KMS-11 (cell line): ENCODE measurements around the gene CCRL2.

Source experiments
- H2AFZ ChIP-seq: fragments of 200-600 bp; sonication (generic); 2 replicates; pipeline ENCODE4 v1.6.1; 2016; ENCODE audit warnings: antibody characterized with exemption, mixed run types, low read depth
- H3K27ac ChIP-seq: fragments of 200-600 bp; sonication (generic); 2 replicates; pipeline ENCODE4 v1.6.1; 2016; ENCODE audit warnings: mild to moderate bottlenecking, mixed run types
- H3K27me3 ChIP-seq: fragments of 200-600 bp; sonication (generic); 2 replicates; pipeline ENCODE4 v1.6.1; 2017; ENCODE audit warnings: mild to moderate bottlenecking, low read depth, mixed run types, moderate library complexity; ENCODE audit not compliant: insufficient read depth
- H3K36me3 ChIP-seq: fragments of 200-600 bp; sonication (generic); 2 replicates; pipeline ENCODE4 v1.6.1; 2017; ENCODE audit warnings: mild to moderate bottlenecking, mixed run types; ENCODE audit not compliant: insufficient read depth
- H3K4me1 ChIP-seq: fragments of 200-600 bp; sonication (generic); 2 replicates; pipeline ENCODE4 v1.6.1; 2016; ENCODE audit warnings: mild to moderate bottlenecking, low read depth, mixed run types; ENCODE audit not compliant: poor library complexity, severe bottlenecking
- H3K4me2 ChIP-seq: fragments of 200-600 bp; sonication (generic); 2 replicates; pipeline ENCODE4 v1.7.0; 2016; ENCODE audit warnings: mild to moderate bottlenecking, mixed run types
- H3K4me3 ChIP-seq: fragments of 200-600 bp; sonication (generic); IDR thresholded peaks from 2 replicates; pipeline ENCODE4 v1.6.1; 2017; ENCODE audit warnings: low read depth, low read length, mixed read lengths; ENCODE audit not compliant: insufficient read depth
- H3K79me2 ChIP-seq: fragments of 200-600 bp; sonication (generic); 2 replicates; pipeline ENCODE4 v1.6.1; 2016; ENCODE audit warnings: low read depth, mixed run types; ENCODE audit not compliant: insufficient read depth
- H3K9ac ChIP-seq: fragments of 200-600 bp; sonication (generic); 2 replicates; pipeline ENCODE4 v1.6.1; 2016; ENCODE audit warnings: mild to moderate bottlenecking, mixed run types
- H4K20me1 ChIP-seq: fragments of 200-600 bp; sonication (generic); 2 replicates; pipeline ENCODE4 v1.6.1; 2016; ENCODE audit warnings: mild to moderate bottlenecking, mixed run types; ENCODE audit not compliant: insufficient read depth
- TF ChIP-seq, protein P1 (sequence below): fragments of 200-600 bp; sonication (generic); conservative IDR thresholded peaks from 2 replicates; pipeline ENCODE4 v1.6.1; 2017; ENCODE audit warnings: low read depth, mild to moderate bottlenecking, antibody characterized with exemption, low read length, moderate library complexity, mixed read lengths

The CCRL2 gene

DNA sequence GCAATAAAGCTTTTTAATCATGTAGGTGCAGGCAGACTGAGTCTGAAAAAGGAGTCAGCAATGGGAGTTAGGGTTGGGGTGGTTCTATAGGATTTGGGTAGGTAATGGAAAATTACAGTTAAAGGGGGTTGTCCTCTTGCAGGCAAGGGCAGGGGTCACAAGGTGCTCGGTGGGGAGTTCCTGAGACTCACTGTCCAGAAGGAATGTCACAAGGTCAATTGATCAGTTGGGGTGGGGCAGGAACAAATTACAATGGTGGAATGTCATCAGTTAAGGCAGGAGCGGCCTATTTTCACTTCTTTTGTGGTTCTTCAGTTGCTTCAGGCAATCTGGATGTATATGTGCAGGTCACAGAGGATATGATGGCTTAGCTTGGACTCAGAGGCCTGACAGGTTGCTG is 14.0 kb upstream of the CCRL2 start:
- Histone ChIP-seq H3K4me2 (peak overlapping the region; percentile 29; the same call in 1 of the 2 replicates), H4K20me1 (no peaks in the 10 kb centered on the region), H3K4me3 (no peak overlapping the region), H3K4me1 (peaks cover 15% of the 10 kb centered on the region), H3K9ac (no peak overlapping the region), H3K79me2 (no peaks in the 10 kb centered on the region), H2AFZ (no peak overlapping the region), H3K27ac (no peak overlapping the region), H3K36me3 (no peaks in the 10 kb centered on the region), H3K27me3 (no peaks in the 10 kb centered on the region)
- TF ChIP-seq, protein P1, sequence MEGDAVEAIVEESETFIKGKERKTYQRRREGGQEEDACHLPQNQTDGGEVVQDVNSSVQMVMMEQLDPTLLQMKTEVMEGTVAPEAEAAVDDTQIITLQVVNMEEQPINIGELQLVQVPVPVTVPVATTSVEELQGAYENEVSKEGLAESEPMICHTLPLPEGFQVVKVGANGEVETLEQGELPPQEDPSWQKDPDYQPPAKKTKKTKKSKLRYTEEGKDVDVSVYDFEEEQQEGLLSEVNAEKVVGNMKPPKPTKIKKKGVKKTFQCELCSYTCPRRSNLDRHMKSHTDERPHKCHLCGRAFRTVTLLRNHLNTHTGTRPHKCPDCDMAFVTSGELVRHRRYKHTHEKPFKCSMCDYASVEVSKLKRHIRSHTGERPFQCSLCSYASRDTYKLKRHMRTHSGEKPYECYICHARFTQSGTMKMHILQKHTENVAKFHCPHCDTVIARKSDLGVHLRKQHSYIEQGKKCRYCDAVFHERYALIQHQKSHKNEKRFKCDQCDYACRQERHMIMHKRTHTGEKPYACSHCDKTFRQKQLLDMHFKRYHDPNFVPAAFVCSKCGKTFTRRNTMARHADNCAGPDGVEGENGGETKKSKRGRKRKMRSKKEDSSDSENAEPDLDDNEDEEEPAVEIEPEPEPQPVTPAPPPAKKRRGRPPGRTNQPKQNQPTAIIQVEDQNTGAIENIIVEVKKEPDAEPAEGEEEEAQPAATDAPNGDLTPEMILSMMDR = no peak

DNA sequence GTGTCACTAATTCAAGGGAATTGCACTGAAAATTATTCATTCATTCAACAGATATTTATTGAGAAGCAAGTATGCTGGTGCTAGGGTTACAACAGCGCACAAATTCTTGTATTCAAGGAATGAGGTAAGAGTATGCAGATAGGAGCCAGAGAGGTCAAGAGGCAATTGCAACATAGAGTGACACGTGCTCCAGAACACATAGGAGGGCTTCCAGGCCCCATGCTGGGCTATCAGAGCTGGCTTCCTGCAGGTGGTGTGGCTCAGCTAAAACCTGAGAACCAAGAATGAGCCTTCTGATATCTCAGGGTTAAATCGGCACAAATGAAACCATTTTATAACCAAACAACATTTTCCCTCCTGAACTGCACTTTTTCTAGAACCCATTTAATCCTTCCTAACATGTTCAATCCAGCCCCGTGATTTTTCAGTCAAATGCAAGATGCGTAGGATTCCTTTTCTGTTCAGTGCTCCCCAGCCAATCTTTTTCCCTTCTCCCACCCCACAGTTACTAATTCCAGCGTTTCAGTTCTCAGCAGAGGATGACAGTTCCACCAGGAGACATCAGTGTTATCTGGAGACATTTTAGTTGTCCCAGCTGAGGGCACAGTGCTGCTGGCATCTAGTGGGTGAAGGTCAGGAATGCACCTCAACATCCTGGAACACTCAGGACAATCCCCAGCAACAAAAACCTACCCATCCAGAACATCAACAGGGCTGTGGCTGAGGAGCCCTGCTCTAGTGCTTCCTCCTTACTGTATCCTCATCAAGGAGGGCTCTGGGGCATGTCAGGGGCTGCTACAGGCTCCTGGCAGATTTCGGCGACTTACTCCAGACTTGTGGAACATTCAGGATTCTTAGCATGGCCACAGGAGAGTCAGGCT is 13.3 kb upstream of the CCRL2 start:
- H2AFZ ChIP-seq = peak overlapping the region; percentile 22; the same call in 1 of the 2 replicates
- H4K20me1 ChIP-seq = no peaks in the 10 kb centered on the region
- H3K4me2 ChIP-seq = peak overlapping the region; percentile 29; the same call in 1 of the 2 replicates
- H3K36me3 ChIP-seq = no peaks in the 10 kb centered on the region
- H3K4me1 ChIP-seq = peaks cover 15% of the 10 kb centered on the region
- H3K27ac ChIP-seq = no peak overlapping the region
- H3K79me2 ChIP-seq = no peaks in the 10 kb centered on the region
- TF ChIP-seq, protein P1 = no peak
- no peaks in the 10 kb centered on the region for H3K27me3 ChIP-seq
- H3K4me3 ChIP-seq = no peak overlapping the region
- H3K9ac ChIP-seq = no peak overlapping the region

DNA sequence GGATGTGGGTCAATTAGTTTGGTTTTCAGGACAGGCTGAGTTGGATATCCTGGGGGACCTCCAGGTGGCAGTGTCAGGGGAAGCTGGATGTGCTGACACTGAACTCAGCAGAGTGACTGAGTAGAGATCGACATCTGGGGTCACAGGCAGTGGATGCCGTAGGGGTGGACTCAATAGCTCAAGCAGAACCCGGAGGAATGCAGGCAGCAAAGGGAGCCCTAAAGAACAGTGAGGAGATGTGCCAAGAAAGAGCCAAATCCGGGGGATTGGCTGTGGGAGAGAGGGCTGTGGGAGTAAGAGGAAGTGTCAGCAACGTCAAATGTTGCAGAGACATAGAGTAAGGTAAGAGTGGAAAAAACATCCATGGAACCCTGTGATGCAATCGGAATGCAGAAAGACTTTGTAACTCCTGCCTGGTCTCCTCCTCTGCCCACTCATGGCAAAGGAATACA is 11.8 kb upstream of the CCRL2 start:
- H3K27ac ChIP-seq = no peak overlapping the region
- H3K9ac ChIP-seq = no peak overlapping the region
- no peaks in the 10 kb centered on the region for H3K27me3 ChIP-seq
- H4K20me1 ChIP-seq = no peaks in the 10 kb centered on the region
- H2AFZ ChIP-seq = no peak overlapping the region
- H3K4me3 ChIP-seq = no peak overlapping the region
- TF ChIP-seq, protein P1 = no peak
- H3K79me2 ChIP-seq = no peaks in the 10 kb centered on the region
- no peaks in the 10 kb centered on the region for H3K36me3 ChIP-seq
- H3K4me1 ChIP-seq = peaks cover 15% of the 10 kb centered on the region
- no peak overlapping the region for H3K4me2 ChIP-seq

DNA sequence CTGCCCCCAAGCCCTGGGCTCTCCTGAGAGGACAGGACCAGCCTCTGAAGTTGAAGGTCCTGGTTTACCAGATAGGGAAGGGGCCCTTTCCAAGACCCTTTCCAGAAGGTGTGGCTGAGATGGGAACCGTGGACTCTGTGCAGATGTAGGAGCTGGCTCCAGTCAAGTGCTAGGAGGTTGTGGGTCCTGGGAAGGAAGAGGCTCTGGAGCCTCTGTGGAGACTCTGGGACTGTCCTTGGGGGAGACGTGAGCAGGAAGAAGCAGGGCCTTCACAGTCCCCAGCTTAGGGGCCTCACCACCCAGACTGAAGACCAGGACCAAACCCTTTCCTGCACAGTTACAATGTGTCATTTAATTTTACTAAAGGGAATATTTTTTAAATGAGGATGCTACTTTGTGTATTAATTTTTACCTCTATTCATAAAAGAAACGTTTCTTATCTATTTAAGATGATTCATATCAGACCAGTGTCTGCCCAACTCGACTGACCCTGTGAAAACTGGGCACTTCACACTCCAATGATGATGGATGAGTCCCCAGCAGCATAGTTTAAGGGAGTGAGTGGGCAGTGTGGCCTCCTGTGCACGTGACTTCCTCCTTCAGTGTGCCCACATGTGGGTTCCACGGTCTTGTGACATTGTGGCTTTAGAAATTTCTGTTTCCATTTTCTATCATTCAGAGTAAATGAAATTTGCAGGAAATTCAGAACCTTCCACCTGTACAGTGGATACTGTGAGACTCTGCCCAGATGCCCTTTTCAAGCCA is 11.1 kb upstream of the CCRL2 start:
- Histone ChIP-seq H3K36me3 (no peaks in the 10 kb centered on the region), H3K79me2 (no peaks in the 10 kb centered on the region), H3K27ac (no peak overlapping the region), H3K4me1 (peaks cover 15% of the 10 kb centered on the region), H3K9ac (no peak overlapping the region), H4K20me1 (no peaks in the 10 kb centered on the region), H3K4me2 (no peak overlapping the region), H3K4me3 (no peak overlapping the region), H2AFZ (no peak overlapping the region), H3K27me3 (no peaks in the 10 kb centered on the region)
- TF ChIP-seq, protein P1 = no peak
